ENCODE data around the gene CRPPA.

The CRPPA gene

GRCh38 chr7:16417906-16418305, 3.4 kb downstream of the CRPPA start:
- peaks cover 21% of the 10 kb centered on the region for H3K4me1 ChIP-seq
- no peaks in the 10 kb centered on the region; the same call in 1 of the 2 replicates for H3K9me3 ChIP-seq
- DNase-seq (ENCODE audit: low spot score in 2 of 2): no peak
- H3K27me3 ChIP-seq (ENCODE audit: low read depth): no peaks in the 10 kb centered on the region
- in situ Hi-C loops (cut with MboI; ENCODE audit: low sequenced_read_pairs): no loop called here
- no peak overlapping the region for H3K4me3 ChIP-seq
- H3K36me3 ChIP-seq (replicated peaks): no peaks in the 10 kb centered on the region

- no peaks in the 10 kb centered on the region for H3K27me3 ChIP-seq (ENCODE audit: low read depth)
- no peaks in the 10 kb centered on the region; the same call in 1 of the 2 replicates for H3K9me3 ChIP-seq
- in situ Hi-C loops (cut with MboI; ENCODE audit: low sequenced_read_pairs): no loop called here
- no peak overlapping the region for H3K4me3 ChIP-seq
- no peak for DNase-seq (ENCODE audit: low spot score in 2 of 2)
- peaks cover 16% of the 10 kb centered on the region for H3K4me1 ChIP-seq
- H3K36me3 ChIP-seq (replicated peaks): no peaks in the 10 kb centered on the region
Observed at GRCh38 chr7:16416289-16417282, 4.8 kb downstream of the CRPPA start.

GRCh38 chr7:16412274-16413254, 8.8 kb downstream of the CRPPA start:
- no peaks in the 10 kb centered on the region for H3K36me3 ChIP-seq (replicated peaks)
- no peaks in the 10 kb centered on the region for H3K4me1 ChIP-seq
- no peaks in the 10 kb centered on the region for H3K9me3 ChIP-seq
- H3K4me3 ChIP-seq: no peak overlapping the region
- in situ Hi-C loops (cut with MboI; ENCODE audit: low sequenced_read_pairs): no loop called here
- no peaks in the 10 kb centered on the region for H3K27me3 ChIP-seq (ENCODE audit: low read depth)
- no peak for DNase-seq (ENCODE audit: low spot score in 2 of 2)

GRCh38 chr7:16411391-16411790, 9.9 kb downstream of the CRPPA start:
- H3K4me1 ChIP-seq: no peaks in the 10 kb centered on the region
- in situ Hi-C loops (cut with MboI; ENCODE audit: low sequenced_read_pairs): no loop called here
- no peak overlapping the region for H3K4me3 ChIP-seq
- DNase-seq (ENCODE audit: low spot score in 2 of 2): no peak
- H3K36me3 ChIP-seq (replicated peaks): no peaks in the 10 kb centered on the region
- no peaks in the 10 kb centered on the region for H3K27me3 ChIP-seq (ENCODE audit: low read depth)
- H3K9me3 ChIP-seq: no peaks in the 10 kb centered on the region

- Histone ChIP-seq H3K4me1 (no peaks in the 10 kb centered on the region), H3K4me3 (no peak overlapping the region), H3K27me3 (ENCODE audit: low read depth) (no peaks in the 10 kb centered on the region), H3K9me3 (no peaks in the 10 kb centered on the region), H3K36me3 (replicated peaks) (no peaks in the 10 kb centered on the region)
- in situ Hi-C loops (cut with MboI; ENCODE audit: low sequenced_read_pairs): no loop called here
- DNase-seq (ENCODE audit: low spot score in 2 of 2): no peak
Observed at GRCh38 chr7:16409777-16410176, 11.6 kb downstream of the CRPPA start.

GRCh38 chr7:16404636-16405035, 16.7 kb downstream of the CRPPA start:
- in situ Hi-C loops (cut with MboI; ENCODE audit: low sequenced_read_pairs): no loop called here
- DNase-seq (ENCODE audit: low spot score in 2 of 2): no peak
- H3K27me3 ChIP-seq (ENCODE audit: low read depth): no peaks in the 10 kb centered on the region
- H3K9me3 ChIP-seq: peaks cover 3% of the 10 kb centered on the region; the same call in 1 of the 2 replicates
- H3K4me1 ChIP-seq: peaks cover 4% of the 10 kb centered on the region; the same call in 1 of the 2 replicates
- H3K36me3 ChIP-seq (replicated peaks): no peaks in the 10 kb centered on the region
- no peak overlapping the region for H3K4me3 ChIP-seq

GRCh38 chr7:16403475-16403874, 17.9 kb downstream of the CRPPA start:
- in situ Hi-C loops (cut with MboI; ENCODE audit: low sequenced_read_pairs): no loop called here
- no peaks in the 10 kb centered on the region for H3K36me3 ChIP-seq (replicated peaks)

GRCh38 chr7:16402940-16403339, 18.4 kb downstream of the CRPPA start:
- Histone ChIP-seq H3K36me3 (replicated peaks) (no peaks in the 10 kb centered on the region), H3K4me1 (peaks cover 4% of the 10 kb centered on the region; the same call in 1 of the 2 replicates), H3K4me3 (no peak overlapping the region), H3K27me3 (ENCODE audit: low read depth) (no peaks in the 10 kb centered on the region), H3K9me3 (peaks cover 10% of the 10 kb centered on the region)
- in situ Hi-C loops (cut with MboI; ENCODE audit: low sequenced_read_pairs): no loop called here
- DNase-seq (ENCODE audit: low spot score in 2 of 2): no peak

More at GRCh38 chr7:16403475-16403874, 17.9 kb downstream of the CRPPA start:
- Histone ChIP-seq H3K9me3 (peaks cover 10% of the 10 kb centered on the region), H3K4me1 (peaks cover 4% of the 10 kb centered on the region; the same call in 1 of the 2 replicates), H3K27me3 (ENCODE audit: low read depth) (no peaks in the 10 kb centered on the region), H3K4me3 (no peak overlapping the region)
- no peak for DNase-seq (ENCODE audit: low spot score in 2 of 2)

GRCh38 chr7:16402091-16402490, 19.2 kb downstream of the CRPPA start:
- H3K9me3 ChIP-seq: peaks cover 17% of the 10 kb centered on the region
- in situ Hi-C loops (cut with MboI; ENCODE audit: low sequenced_read_pairs): no loop called here
- H3K4me3 ChIP-seq: no peak overlapping the region
- H3K36me3 ChIP-seq (replicated peaks): no peaks in the 10 kb centered on the region
- no peak for DNase-seq (ENCODE audit: low spot score in 2 of 2)
- H3K27me3 ChIP-seq (ENCODE audit: low read depth): no peaks in the 10 kb centered on the region
- H3K4me1 ChIP-seq: peaks cover 4% of the 10 kb centered on the region; the same call in 1 of the 2 replicates

GRCh38 chr7:16400893-16401275, 20.5 kb downstream of the CRPPA start:
- Histone ChIP-seq H3K9me3 (peaks cover 17% of the 10 kb centered on the region), H3K4me1 (peaks cover 4% of the 10 kb centered on the region; the same call in 1 of the 2 replicates), H3K36me3 (replicated peaks) (no peaks in the 10 kb centered on the region), H3K4me3 (no peak overlapping the region), H3K27me3 (ENCODE audit: low read depth) (no peaks in the 10 kb centered on the region)
- no peak for DNase-seq (ENCODE audit: low spot score in 2 of 2)
- in situ Hi-C loops (cut with MboI; ENCODE audit: low sequenced_read_pairs): no loop called here

- peaks cover 17% of the 10 kb centered on the region for H3K9me3 ChIP-seq
- no peaks in the 10 kb centered on the region for H3K27me3 ChIP-seq (ENCODE audit: low read depth)
- no peak for DNase-seq (ENCODE audit: low spot score in 2 of 2)
- H3K4me3 ChIP-seq: no peak overlapping the region
- in situ Hi-C loops (cut with MboI; ENCODE audit: low sequenced_read_pairs): no loop called here
- H3K36me3 ChIP-seq (replicated peaks): no peaks in the 10 kb centered on the region
- peaks cover 4% of the 10 kb centered on the region; the same call in 1 of the 2 replicates for H3K4me1 ChIP-seq
Observed at GRCh38 chr7:16399916-16400892, 21.1 kb downstream of the CRPPA start.

- no peak for DNase-seq (ENCODE audit: low spot score in 2 of 2)
- H3K4me1 ChIP-seq: peaks cover 4% of the 10 kb centered on the region; the same call in 1 of the 2 replicates
- no peaks in the 10 kb centered on the region for H3K27me3 ChIP-seq (ENCODE audit: low read depth)
- H3K9me3 ChIP-seq: peaks cover 17% of the 10 kb centered on the region
- no peak overlapping the region for H3K4me3 ChIP-seq
- in situ Hi-C loops (cut with MboI; ENCODE audit: low sequenced_read_pairs): no loop called here
- H3K36me3 ChIP-seq (replicated peaks): no peaks in the 10 kb centered on the region
Observed at GRCh38 chr7:16399265-16399831, 22.0 kb downstream of the CRPPA start.
